Measurements from ENCODE around the gene ELAVL4. TPM values are rescaled to one million over a fixed set of nuclear protein-coding genes. Genes with fewer than 3 reads are reported as not detected.

ELAVL4 gene
- total RNA-seq, 3 donors from 2014 or later (not counting 1 experiment from before 2014, with no cell fraction given) = not detected

DNA sequence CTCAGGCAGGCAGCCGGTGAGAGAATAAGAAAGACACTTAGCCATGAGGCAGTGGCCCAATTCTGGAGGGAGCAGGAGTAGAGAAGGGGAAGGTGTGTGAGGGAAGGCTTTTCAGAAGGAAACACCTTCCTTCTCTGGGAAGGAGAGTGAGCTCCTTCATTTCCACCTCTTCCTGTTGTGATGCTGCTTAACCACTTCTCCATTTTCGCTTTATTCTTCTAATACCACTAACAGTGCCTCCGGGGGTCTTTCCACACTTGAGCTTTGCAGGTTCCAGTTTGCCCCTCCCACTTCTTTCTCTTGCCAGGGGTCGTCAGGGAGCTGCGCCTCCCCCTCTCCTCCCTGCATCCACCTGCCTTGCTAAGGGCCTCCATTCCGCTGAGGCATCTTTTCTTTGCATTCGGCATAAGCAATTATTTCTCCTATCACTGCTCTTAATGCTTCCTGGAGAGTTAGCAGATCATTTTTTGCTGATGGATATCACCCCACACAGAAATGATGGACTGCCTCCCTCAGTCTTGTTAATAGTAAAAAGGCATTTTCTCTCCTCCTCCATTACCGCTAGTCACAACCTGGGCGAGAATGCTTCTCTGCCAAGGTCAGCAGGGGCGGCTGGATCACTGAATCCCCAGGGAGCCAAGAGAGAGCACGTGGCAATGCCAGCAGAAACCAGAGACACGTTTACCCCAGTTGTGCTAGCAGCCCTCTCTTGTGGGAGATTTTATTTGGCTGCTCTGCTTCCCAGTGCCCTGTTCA, 74.8 kb downstream of the ELAVL4 start:
- no peaks in the 10 kb centered on the region for H3K36me3 ChIP-seq (ENCODE audit: control insufficient read depth, insufficient read depth, low read length)
- H3K4me1 Mint-ChIP-seq = peaks cover 0 to 6% of the 10 kb centered on the region in 2 donors
- no peak overlapping the region for H3K27ac Mint-ChIP-seq
- no peak overlapping the region for H3K4me3 ChIP-seq (ENCODE audit: low read length)
- no peak overlapping the region for H3K4me3 Mint-ChIP-seq
- intact Hi-C loops (cut with micrococcal nuclease) = no loop called here
- no peaks in the 10 kb centered on the region for H3K4me1 ChIP-seq (ENCODE audit: control insufficient read depth, insufficient read depth, low read length)
- ATAC-seq (no peak), DNase-seq (no peak)
- H3K9me3 Mint-ChIP-seq = no peaks in the 10 kb centered on the region
- H3K9me3 ChIP-seq (ENCODE audit: control insufficient read depth, insufficient read depth, low read length) = no peaks in the 10 kb centered on the region
- TF ChIP-seq, protein P1, sequence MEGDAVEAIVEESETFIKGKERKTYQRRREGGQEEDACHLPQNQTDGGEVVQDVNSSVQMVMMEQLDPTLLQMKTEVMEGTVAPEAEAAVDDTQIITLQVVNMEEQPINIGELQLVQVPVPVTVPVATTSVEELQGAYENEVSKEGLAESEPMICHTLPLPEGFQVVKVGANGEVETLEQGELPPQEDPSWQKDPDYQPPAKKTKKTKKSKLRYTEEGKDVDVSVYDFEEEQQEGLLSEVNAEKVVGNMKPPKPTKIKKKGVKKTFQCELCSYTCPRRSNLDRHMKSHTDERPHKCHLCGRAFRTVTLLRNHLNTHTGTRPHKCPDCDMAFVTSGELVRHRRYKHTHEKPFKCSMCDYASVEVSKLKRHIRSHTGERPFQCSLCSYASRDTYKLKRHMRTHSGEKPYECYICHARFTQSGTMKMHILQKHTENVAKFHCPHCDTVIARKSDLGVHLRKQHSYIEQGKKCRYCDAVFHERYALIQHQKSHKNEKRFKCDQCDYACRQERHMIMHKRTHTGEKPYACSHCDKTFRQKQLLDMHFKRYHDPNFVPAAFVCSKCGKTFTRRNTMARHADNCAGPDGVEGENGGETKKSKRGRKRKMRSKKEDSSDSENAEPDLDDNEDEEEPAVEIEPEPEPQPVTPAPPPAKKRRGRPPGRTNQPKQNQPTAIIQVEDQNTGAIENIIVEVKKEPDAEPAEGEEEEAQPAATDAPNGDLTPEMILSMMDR (IDR thresholded peaks at IDR 0.05) = no peak
- no peaks in the 10 kb centered on the region for H3K27me3 ChIP-seq (ENCODE audit: control insufficient read depth, insufficient read depth, low read length)
- 19% methylated on average over 12 of the region's 12 CpGs for WGBS (ENCODE audit: insufficient coverage)
- H3K27ac ChIP-seq (ENCODE audit: low read length) = no peak overlapping the region
- no peaks in the 10 kb centered on the region for H3K36me3 Mint-ChIP-seq
- peaks cover 10 to 28% of the 10 kb centered on the region in 2 donors for H3K27me3 Mint-ChIP-seq (ENCODE audit: low read depth in 2 of 2)

DNA sequence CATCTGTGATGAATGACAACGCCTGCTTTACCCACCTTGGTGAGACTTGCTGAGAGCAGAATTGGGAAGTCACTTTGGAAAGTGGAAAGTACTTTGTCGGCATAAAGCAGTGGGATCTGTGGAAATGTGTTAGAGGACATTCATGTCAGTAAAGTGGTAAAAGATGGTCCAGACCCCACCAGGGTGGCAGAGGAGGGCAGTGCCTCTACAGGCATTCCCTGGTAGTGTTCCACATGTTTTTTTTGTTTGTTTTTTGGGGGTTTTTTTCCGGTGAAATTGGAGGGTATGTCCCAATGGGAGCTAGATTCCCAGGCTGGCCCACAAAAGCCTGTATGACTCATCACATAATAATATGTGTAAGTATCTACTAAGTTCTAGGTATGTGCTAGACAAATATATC, 80.6 kb downstream of the ELAVL4 start:
- DNase-seq (no peak), ATAC-seq (no peak)
- H3K27ac ChIP-seq (ENCODE audit: low read length) = no peak overlapping the region
- no peaks in the 10 kb centered on the region for H3K9me3 ChIP-seq (ENCODE audit: control insufficient read depth, insufficient read depth, low read length)
- 88% methylated on average over 3 of the region's 3 CpGs for WGBS (ENCODE audit: insufficient coverage)
- intact Hi-C loops (cut with micrococcal nuclease) = no loop called here
- TF ChIP-seq, protein P1 (IDR thresholded peaks at IDR 0.05) = no peak
- Mint-ChIP-seq H3K27ac (no peak overlapping the region), H3K9me3 (no peaks in the 10 kb centered on the region), H3K4me3 (no peak overlapping the region), H3K36me3 (no peaks in the 10 kb centered on the region), H3K4me1 (no peaks in the 10 kb centered on the region), H3K27me3 (ENCODE audit: low read depth in 2 of 2) (peaks cover 7 to 18% of the 10 kb centered on the region in 2 donors)
- no peaks in the 10 kb centered on the region for H3K4me1 ChIP-seq (ENCODE audit: control insufficient read depth, insufficient read depth, low read length)
- H3K4me3 ChIP-seq (ENCODE audit: low read length) = no peak overlapping the region
- no peaks in the 10 kb centered on the region for H3K36me3 ChIP-seq (ENCODE audit: control insufficient read depth, insufficient read depth, low read length)
- H3K27me3 ChIP-seq (ENCODE audit: control insufficient read depth, insufficient read depth, low read length) = no peaks in the 10 kb centered on the region

DNA sequence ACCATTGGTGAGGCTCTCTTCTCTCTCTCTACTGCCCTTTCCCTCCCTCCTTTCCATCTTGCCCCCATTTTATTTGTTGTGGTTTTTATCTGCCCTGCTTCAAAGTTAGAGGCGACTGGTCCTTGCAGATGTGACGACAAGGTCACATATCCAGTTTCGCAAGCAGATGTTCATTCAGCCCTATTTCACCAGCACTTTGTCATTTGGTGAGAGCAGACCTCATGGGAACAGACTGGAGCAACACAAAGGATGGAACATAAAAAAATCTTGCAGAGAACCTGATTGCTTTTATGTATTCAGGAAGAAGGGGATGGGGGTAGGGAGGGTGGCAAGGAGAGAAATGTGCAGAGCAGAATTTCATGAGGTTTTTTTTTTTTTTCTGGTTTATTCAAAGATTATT, 84.3 kb downstream of the ELAVL4 start:
- no peak overlapping the region for H3K27ac ChIP-seq (ENCODE audit: low read length)
- no peaks in the 10 kb centered on the region for H3K9me3 Mint-ChIP-seq
- no peaks in the 10 kb centered on the region for H3K36me3 Mint-ChIP-seq
- TF ChIP-seq, protein P1 (IDR thresholded peaks at IDR 0.05) = no peak
- H3K27me3 Mint-ChIP-seq (ENCODE audit: low read depth in 2 of 2) = peaks cover 8 to 13% of the 10 kb centered on the region in 2 donors
- H3K4me3 Mint-ChIP-seq = no peak overlapping the region
- no peak for ATAC-seq
- intact Hi-C loops (cut with micrococcal nuclease) = no loop called here
- no peaks in the 10 kb centered on the region for H3K9me3 ChIP-seq (ENCODE audit: control insufficient read depth, insufficient read depth, low read length)
- no peak overlapping the region for H3K27ac Mint-ChIP-seq
- WGBS (ENCODE audit: insufficient coverage) = 13% methylated on average over 3 of the region's 3 CpGs
- H3K4me1 ChIP-seq (ENCODE audit: control insufficient read depth, insufficient read depth, low read length) = no peaks in the 10 kb centered on the region
- no peak for DNase-seq
- no peaks in the 10 kb centered on the region for H3K27me3 ChIP-seq (ENCODE audit: control insufficient read depth, insufficient read depth, low read length)
- H3K4me3 ChIP-seq (ENCODE audit: low read length) = no peak overlapping the region
- H3K4me1 Mint-ChIP-seq = no peaks in the 10 kb centered on the region
- H3K36me3 ChIP-seq (ENCODE audit: control insufficient read depth, insufficient read depth, low read length) = no peaks in the 10 kb centered on the region

GRCh38 chr1:50195205-50195604, 86.5 kb downstream of the ELAVL4 start:
- no peak overlapping the region for H3K27ac Mint-ChIP-seq
- H3K4me3 Mint-ChIP-seq = no peak overlapping the region
- H3K36me3 ChIP-seq (ENCODE audit: control insufficient read depth, insufficient read depth, low read length) = no peaks in the 10 kb centered on the region
- H3K4me1 Mint-ChIP-seq = no peaks in the 10 kb centered on the region
- H3K4me1 ChIP-seq (ENCODE audit: control insufficient read depth, insufficient read depth, low read length) = no peaks in the 10 kb centered on the region
- no peaks in the 10 kb centered on the region for H3K36me3 Mint-ChIP-seq
- H3K27ac ChIP-seq (ENCODE audit: low read length) = no peak overlapping the region
- H3K27me3 ChIP-seq (ENCODE audit: control insufficient read depth, insufficient read depth, low read length) = no peaks in the 10 kb centered on the region
- WGBS (ENCODE audit: insufficient coverage) = 90% methylated on average over 2 of the region's 2 CpGs
- H3K9me3 ChIP-seq (ENCODE audit: control insufficient read depth, insufficient read depth, low read length) = no peaks in the 10 kb centered on the region
- ATAC-seq = no peak
- intact Hi-C loops (cut with micrococcal nuclease) = no loop called here
- no peak for DNase-seq
- H3K27me3 Mint-ChIP-seq (ENCODE audit: low read depth in 2 of 2) = peaks cover 8 to 13% of the 10 kb centered on the region in 2 donors
- TF ChIP-seq, protein P1 (IDR thresholded peaks at IDR 0.05) = no peak
- no peaks in the 10 kb centered on the region for H3K9me3 Mint-ChIP-seq
- H3K4me3 ChIP-seq (ENCODE audit: low read length) = no peak overlapping the region
